H9 (cell line): ENCODE results near the gene ZNF738. TPM values are rescaled to one million over a fixed set of nuclear protein-coding genes. Genes with fewer than 3 reads are reported as not detected.
A peak's percentile ranks its signal among the peaks of the same experiment; 100 is the strongest.

Experiments used
- DNase-seq: peaks from one replicate; pipeline ENCODE4 v3.0.0-alpha.2; 2017
- H2AFZ ChIP-seq: one replicate; pipeline ENCODE4 v1.6.1; 2013; ENCODE audit warnings: mild to moderate bottlenecking, low read length, control low read depth, moderate library complexity
- H2AK5ac ChIP-seq: 2 replicates; pipeline ENCODE4 v1.6.1; 2013; ENCODE audit warnings: low read length, control low read depth, mixed read lengths; ENCODE audit not compliant: insufficient read length
- H2BK120ac ChIP-seq: one replicate; pipeline ENCODE4 v1.6.1; 2013; ENCODE audit warnings: low read depth, mild to moderate bottlenecking, low read length, control low read depth, inconsistent platforms; ENCODE audit not compliant: poor library complexity, severe bottlenecking
- H2BK12ac ChIP-seq: 2 replicates; pipeline ENCODE4 v1.6.1; 2013; ENCODE audit warnings: low read length, control low read depth, mixed read lengths, low read depth; ENCODE audit not compliant: insufficient read length
- H2BK15ac ChIP-seq: 2 replicates; pipeline ENCODE4 v1.6.1; 2013; ENCODE audit warnings: low read depth, low read length, control low read depth
- H2BK20ac ChIP-seq: one replicate; pipeline ENCODE4 v1.6.1; 2013; ENCODE audit warnings: low read depth, mild to moderate bottlenecking, low read length, control low read depth, inconsistent platforms; ENCODE audit not compliant: poor library complexity, severe bottlenecking
- H2BK5ac ChIP-seq: 2 replicates; pipeline ENCODE4 v1.6.1; 2013; ENCODE audit warnings: low read length, control low read depth, mixed read lengths; ENCODE audit not compliant: insufficient read length
- H3K14ac ChIP-seq: 2 replicates; pipeline ENCODE4 v1.6.1; 2013; ENCODE audit warnings: low read length, control low read depth; ENCODE audit not compliant: insufficient read depth
- H3K18ac ChIP-seq: 2 replicates; pipeline ENCODE4 v1.6.1; 2013; ENCODE audit warnings: low read depth, mild to moderate bottlenecking, mixed read lengths, low read length, control low read depth; ENCODE audit not compliant: insufficient read length
- H3K23ac ChIP-seq: 2 replicates; pipeline ENCODE4 v1.6.1; 2013; ENCODE audit warnings: low read length, control low read depth, mixed read lengths, low read depth; ENCODE audit not compliant: insufficient read length
- H3K23me2 ChIP-seq: 2 replicates; pipeline ENCODE4 v1.6.1; 2013; ENCODE audit warnings: low read depth, mild to moderate bottlenecking, mixed read lengths, low read length, control low read depth; ENCODE audit not compliant: insufficient read length, poor library complexity, severe bottlenecking
- H3K27ac ChIP-seq: 2 replicates; pipeline ENCODE4 v1.5.1; 2013; ENCODE audit warnings: low read length, control low read depth, mixed read lengths, low read depth; ENCODE audit not compliant: insufficient read length
- H3K27me3 ChIP-seq: 2 replicates; pipeline ENCODE4 v1.6.1; 2013; ENCODE audit warnings: low read length, control low read depth, inconsistent platforms; ENCODE audit not compliant: insufficient read depth
- H3K4ac ChIP-seq: 2 replicates; pipeline ENCODE4 v1.6.1; 2013; ENCODE audit warnings: low read depth, mild to moderate bottlenecking, control low read depth, inconsistent platforms, low read length, moderate library complexity
- H3K4me1 ChIP-seq: 2 replicates; pipeline ENCODE4 v1.6.1; 2013; ENCODE audit warnings: low read length, control low read depth, inconsistent platforms; ENCODE audit not compliant: insufficient read depth
- H3K4me2 ChIP-seq: 2 replicates; pipeline ENCODE4 v1.6.1; 2013; ENCODE audit warnings: low read length, control low read depth, mixed read lengths; ENCODE audit not compliant: insufficient read length, insufficient read depth
- H3K56ac ChIP-seq: 2 replicates; pipeline ENCODE4 v1.6.1; 2013; ENCODE audit warnings: low read depth, mild to moderate bottlenecking, mixed read lengths, low read length, control low read depth; ENCODE audit not compliant: insufficient read length
- H3K79me1 ChIP-seq: 2 replicates; pipeline ENCODE4 v1.6.1; 2013; ENCODE audit warnings: low read depth, mild to moderate bottlenecking, moderate library complexity, low read length, control low read depth, inconsistent platforms; ENCODE audit not compliant: insufficient read depth, poor library complexity, severe bottlenecking
- H3K79me2 ChIP-seq: 2 replicates; pipeline ENCODE4 v1.6.1; 2013; ENCODE audit warnings: low read length, control low read depth, inconsistent platforms; ENCODE audit not compliant: insufficient read depth
- H3K9ac ChIP-seq: 2 replicates; pipeline ENCODE4 v1.6.1; 2013; ENCODE audit warnings: low read length, control low read depth, mixed read lengths; ENCODE audit not compliant: insufficient read length; ENCODE audit errors: extremely low read depth
- H3K9me3 ChIP-seq: one replicate; pipeline ENCODE4 v1.6.1; 2013; ENCODE audit warnings: low read depth, low read length, inconsistent platforms; ENCODE audit not compliant: control insufficient read depth
- H3T11ph ChIP-seq: one replicate; pipeline ENCODE4 v1.6.1; 2013; ENCODE audit warnings: mild to moderate bottlenecking, low read length, control low read depth, inconsistent platforms
- H4K20me1 ChIP-seq: one replicate; pipeline ENCODE4 v1.6.1; 2013; ENCODE audit not compliant: control insufficient read depth, insufficient read length, insufficient read depth
- H4K5ac ChIP-seq: 2 replicates; pipeline ENCODE4 v1.6.1; 2013; ENCODE audit warnings: low read depth, mild to moderate bottlenecking, mixed read lengths, low read length, control low read depth; ENCODE audit not compliant: insufficient read length
- H4K8ac ChIP-seq: replicated peaks from 2 replicates; pipeline ENCODE4 v1.6.1; 2013; ENCODE audit warnings: low read length, control low read depth, mixed read lengths, low read depth; ENCODE audit not compliant: insufficient read length
- H4K91ac ChIP-seq: 2 replicates; pipeline ENCODE4 v1.6.1; 2013; ENCODE audit warnings: low read depth, mild to moderate bottlenecking, moderate library complexity, mixed read lengths, low read length, control low read depth; ENCODE audit not compliant: insufficient read length
- H3K27ac Mint-ChIP-seq, 3 experiments: 2 replicates in 2 of 3; 3 replicates in 1 of 3; pipeline ENCODE4 v1.8.0; 2020 to 2021; ENCODE audit warnings: mixed read lengths in 3 of 3, mild to moderate bottlenecking in 1 of 3, moderate library complexity in 1 of 3
- H3K27me3 Mint-ChIP-seq: 2 replicates; pipeline ENCODE4 v1.8.0; 2021; ENCODE audit warnings: low read depth, mild to moderate bottlenecking, moderate library complexity, mixed read lengths
- H3K36me3 Mint-ChIP-seq, 3 experiments: 2 replicates in 2 of 3; 3 replicates in 1 of 3; pipeline ENCODE4 v1.8.0; 2020 to 2021; ENCODE audit warnings: low read depth in 3 of 3, mixed read lengths in 3 of 3; ENCODE audit not compliant: insufficient read depth in 1 of 3
- H3K4me1 Mint-ChIP-seq, 2 experiments: 2 replicates each; pipeline ENCODE4 v1.8.0; 2020; ENCODE audit warnings: mixed read lengths in 2 of 2
- H3K4me3 Mint-ChIP-seq, 2 experiments: 2 replicates in 1 of 2; 3 replicates in 1 of 2; pipeline ENCODE4 v1.8.0; 2020 to 2021; ENCODE audit warnings: mild to moderate bottlenecking in 2 of 2, mixed read lengths in 2 of 2, moderate library complexity in 1 of 2
- H3K9me3 Mint-ChIP-seq, 2 experiments: 2 replicates in 1 of 2; 3 replicates in 1 of 2; pipeline ENCODE4 v1.8.0; 2020; ENCODE audit warnings: mild to moderate bottlenecking in 2 of 2, mixed read lengths in 2 of 2, moderate library complexity in 1 of 2
- WGBS: extraction: QIAGEN DNeasy Blood & Tissue Kit; methylation state at CpG from one replicate; pipeline ENCODE4 v1.1.7; 2013; ENCODE audit warnings: missing lambda C conversion rate, low lambda C conversion rate, mixed read lengths; ENCODE audit not compliant: insufficient read length; ENCODE audit errors: extremely low coverage; 5-methylcytosine and 5-hydroxymethylcytosine counted together
- total RNA-seq: library from RNA; stranded (reverse); gene quantifications from 2 replicates; pipeline ENCODE4 v1.2.1, GENCODE V29; 2021
- TF ChIP-seq, protein P1 (sequence below): fragments of 200-600 bp; sonication (generic); conservative IDR thresholded peaks from 3 replicates; pipeline ENCODE4 v1.8.0; 2021; ENCODE audit warnings: antibody characterized with exemption, mild to moderate bottlenecking

Gene ZNF738
- total RNA-seq, 1 experiment from 2014 or later: 63.3 TPM

DNA sequence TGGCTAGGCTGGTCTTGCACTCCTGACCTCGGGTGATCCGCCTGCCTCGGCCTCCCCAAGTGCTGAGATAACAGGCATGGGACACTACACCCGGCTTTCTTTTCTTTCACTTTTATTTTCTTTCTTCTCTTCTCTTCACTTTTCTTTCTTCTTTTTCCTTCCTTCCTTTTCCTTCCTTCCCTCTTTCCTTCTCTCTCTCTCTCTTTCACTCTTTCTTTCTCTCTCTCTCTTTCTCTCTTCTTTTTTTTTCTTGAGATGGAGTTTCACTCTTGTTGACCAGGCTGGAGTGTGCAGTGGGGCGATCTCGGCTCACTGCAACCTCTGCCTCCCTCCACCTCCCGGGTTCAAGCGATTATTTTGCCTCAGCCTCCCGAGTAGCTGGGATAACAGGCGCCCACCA lies 37.3 kb downstream of the ZNF738 start:
- no peak overlapping the region for H4K5ac ChIP-seq
- H3K4me2 ChIP-seq: no peak overlapping the region
- no peak for DNase-seq
- H2BK12ac ChIP-seq: no peak overlapping the region
- H3T11ph ChIP-seq: no peak overlapping the region
- no peak overlapping the region for H2BK5ac ChIP-seq
- no peak overlapping the region for H3K9ac ChIP-seq
- no peak overlapping the region for H2BK15ac ChIP-seq
- Mint-ChIP-seq H3K4me1 (peaks cover 0 to 8% of the 10 kb centered on the region in 2 experiments; a peak in 1 of 4 replicates), H3K9me3 (peaks cover 11 to 30% of the 10 kb centered on the region in 2 experiments), H3K27ac (no peak overlapping the region; a peak in 2 of 7 replicates), H3K4me3 (peak overlapping the region in 1 of 2 experiments; percentile 23; a peak in 1 of 5 replicates), H3K27me3 (no peaks in the 10 kb centered on the region), H3K36me3 (peaks cover 23 to 30% (median 30%) of the 10 kb centered on the region in 3 experiments)
- H2AK5ac ChIP-seq: no peak overlapping the region
- H3K4ac ChIP-seq: no peak overlapping the region
- TF ChIP-seq, protein P1, sequence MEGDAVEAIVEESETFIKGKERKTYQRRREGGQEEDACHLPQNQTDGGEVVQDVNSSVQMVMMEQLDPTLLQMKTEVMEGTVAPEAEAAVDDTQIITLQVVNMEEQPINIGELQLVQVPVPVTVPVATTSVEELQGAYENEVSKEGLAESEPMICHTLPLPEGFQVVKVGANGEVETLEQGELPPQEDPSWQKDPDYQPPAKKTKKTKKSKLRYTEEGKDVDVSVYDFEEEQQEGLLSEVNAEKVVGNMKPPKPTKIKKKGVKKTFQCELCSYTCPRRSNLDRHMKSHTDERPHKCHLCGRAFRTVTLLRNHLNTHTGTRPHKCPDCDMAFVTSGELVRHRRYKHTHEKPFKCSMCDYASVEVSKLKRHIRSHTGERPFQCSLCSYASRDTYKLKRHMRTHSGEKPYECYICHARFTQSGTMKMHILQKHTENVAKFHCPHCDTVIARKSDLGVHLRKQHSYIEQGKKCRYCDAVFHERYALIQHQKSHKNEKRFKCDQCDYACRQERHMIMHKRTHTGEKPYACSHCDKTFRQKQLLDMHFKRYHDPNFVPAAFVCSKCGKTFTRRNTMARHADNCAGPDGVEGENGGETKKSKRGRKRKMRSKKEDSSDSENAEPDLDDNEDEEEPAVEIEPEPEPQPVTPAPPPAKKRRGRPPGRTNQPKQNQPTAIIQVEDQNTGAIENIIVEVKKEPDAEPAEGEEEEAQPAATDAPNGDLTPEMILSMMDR: no peak
- no peak overlapping the region for H2AFZ ChIP-seq
- H3K23ac ChIP-seq: no peak overlapping the region
- H3K27me3 ChIP-seq: no peaks in the 10 kb centered on the region
- H3K79me1 ChIP-seq: peaks cover 4% of the 10 kb centered on the region
- no peak overlapping the region for H4K8ac ChIP-seq
- H3K4me1 ChIP-seq: no peaks in the 10 kb centered on the region
- no peak overlapping the region for H2BK120ac ChIP-seq
- H3K56ac ChIP-seq: no peak overlapping the region
- H3K14ac ChIP-seq: no peak overlapping the region
- H3K27ac ChIP-seq: no peak overlapping the region
- no peak overlapping the region for H2BK20ac ChIP-seq
- no CpG with 5 or more reads among the region's 10 CpGs for WGBS
- H3K23me2 ChIP-seq: peaks cover 3% of the 10 kb centered on the region
- peaks cover 2% of the 10 kb centered on the region; the same call in 1 of the 2 replicates for H3K79me2 ChIP-seq
- no peaks in the 10 kb centered on the region for H3K9me3 ChIP-seq
- H4K91ac ChIP-seq: no peak overlapping the region
- no peak overlapping the region for H3K18ac ChIP-seq
- H4K20me1 ChIP-seq: no peaks in the 10 kb centered on the region
